HG03439 (cell line): ENCODE data around the gene MYCL.
"Not testable (repeated sequence)": the region's sequence is repeated elsewhere in the genome, so short reads cannot be mapped to it uniquely, and the experiment has no call there.

ENCODE experiments used
- ATAC-seq: cut with Tn5 transposase; IDR thresholded peaks from one replicate; pipeline ENCODE4 v1.9.1; 2021; ENCODE audit warnings: mild to moderate bottlenecking, moderate library complexity; ENCODE audit not compliant: unreplicated experiment

Gene MYCL

DNA sequence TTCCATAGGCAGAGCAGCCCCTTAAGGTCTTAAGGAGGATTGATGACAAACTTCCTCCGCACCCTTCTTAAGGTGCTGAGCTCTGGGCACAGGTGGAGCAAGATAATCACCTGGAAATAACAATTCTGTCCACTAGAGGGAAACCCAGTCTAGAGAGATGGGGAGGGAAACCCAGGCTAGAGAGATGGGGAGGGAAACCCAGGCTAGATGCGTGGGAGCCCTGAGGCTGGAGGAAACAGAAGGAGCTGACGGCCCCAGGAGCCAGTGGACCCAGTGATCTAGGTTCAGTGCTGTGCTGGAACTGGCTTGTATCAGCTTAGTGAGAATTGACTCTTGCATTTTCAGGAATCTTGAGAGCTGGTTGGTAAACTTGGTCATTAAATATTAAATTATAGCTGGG, 17.8 kb upstream of the MYCL start:
- ATAC-seq = no peak

DNA sequence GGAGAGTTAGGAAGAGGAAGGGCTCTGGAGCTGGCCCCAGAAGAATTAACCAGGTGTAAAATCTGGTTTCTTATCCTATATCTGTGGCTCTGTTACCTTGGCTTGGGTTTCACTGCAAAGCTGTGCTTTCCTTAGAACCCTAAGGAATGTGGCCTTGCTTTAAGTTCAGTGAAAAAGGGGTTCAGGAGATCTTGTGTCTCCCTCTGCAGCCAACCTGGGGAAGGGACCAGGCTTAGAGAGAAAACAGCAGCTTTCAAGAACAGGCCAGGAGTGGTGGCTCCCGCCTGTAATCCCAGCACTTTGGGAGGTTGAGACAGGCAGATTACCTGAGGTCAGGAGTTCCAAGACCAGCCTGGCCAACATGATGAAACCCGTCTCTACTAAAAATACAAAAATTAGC, 16.1 kb upstream of the MYCL start:
- ATAC-seq = no peak

DNA sequence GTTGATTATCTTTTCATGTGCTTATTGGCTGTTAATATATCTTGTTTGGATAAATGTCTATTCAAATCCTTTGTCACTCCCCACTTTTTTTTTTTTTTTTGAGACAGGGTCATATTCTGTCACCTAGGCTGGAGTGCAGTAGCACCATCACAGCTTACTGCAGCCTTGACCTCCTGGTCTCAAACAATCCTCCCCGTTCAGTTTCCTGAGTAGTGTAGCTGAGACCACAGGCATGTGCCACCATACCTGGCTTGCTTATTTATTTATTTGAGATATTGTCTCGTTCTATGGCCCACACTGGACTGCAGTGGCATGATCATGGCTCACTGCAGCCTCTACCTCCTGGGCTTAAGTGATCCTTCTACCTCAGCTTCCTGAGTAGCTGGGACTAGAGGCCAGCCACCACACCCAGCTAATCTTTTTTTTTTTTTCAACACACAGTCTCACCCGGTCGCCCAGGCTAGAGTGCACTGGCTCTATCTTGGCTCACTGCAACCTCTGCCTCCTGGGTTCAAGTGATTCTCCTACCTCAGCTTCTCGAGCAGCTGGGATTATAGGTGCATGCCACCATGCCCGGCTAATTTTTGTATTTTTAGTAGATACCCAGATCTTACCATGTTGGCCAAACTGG, 13.9 kb upstream of the MYCL start:
- ATAC-seq = no peak

DNA sequence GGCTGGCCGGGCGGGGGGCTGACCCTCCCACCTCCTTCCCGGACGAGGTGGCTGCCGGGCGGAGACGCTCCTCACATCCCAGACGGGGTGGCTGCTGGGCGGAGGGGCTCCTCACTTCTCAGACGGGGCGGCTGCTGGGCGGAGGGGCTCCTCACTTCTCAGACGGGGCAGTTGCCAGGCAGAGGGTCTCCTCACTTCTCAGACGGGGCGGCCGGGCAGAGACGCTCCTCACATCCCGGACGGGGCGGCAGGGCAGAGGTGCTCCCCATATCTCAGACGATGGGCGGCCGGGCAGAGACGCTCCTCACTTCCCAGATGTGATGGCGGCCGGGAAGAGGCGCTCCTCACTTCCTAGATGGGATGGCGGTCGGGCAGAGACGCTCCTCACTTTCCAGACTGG, 11.4 kb upstream of the MYCL start:
- not testable (repeated sequence) for ATAC-seq

DNA sequence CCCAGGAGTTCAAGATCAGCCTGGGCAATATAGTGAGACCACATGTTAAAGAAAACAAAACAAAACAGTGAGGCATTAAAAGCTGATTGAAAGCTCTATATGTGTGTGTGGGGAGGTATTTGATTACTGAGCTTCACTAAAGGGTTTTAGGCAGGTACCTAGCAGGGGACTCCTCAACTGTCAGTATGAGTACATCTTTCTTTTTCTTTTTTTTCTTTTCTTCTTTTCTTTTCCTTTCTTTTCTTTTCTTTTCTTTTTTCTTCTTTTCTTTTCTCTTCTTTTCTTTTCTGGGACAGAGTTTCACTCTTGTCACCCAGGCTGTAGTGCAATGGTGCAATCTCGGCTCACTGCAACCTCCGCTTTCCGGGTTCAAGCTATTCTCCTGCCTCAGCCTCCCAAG, 8.5 kb upstream of the MYCL start:
- ATAC-seq = no peak

DNA sequence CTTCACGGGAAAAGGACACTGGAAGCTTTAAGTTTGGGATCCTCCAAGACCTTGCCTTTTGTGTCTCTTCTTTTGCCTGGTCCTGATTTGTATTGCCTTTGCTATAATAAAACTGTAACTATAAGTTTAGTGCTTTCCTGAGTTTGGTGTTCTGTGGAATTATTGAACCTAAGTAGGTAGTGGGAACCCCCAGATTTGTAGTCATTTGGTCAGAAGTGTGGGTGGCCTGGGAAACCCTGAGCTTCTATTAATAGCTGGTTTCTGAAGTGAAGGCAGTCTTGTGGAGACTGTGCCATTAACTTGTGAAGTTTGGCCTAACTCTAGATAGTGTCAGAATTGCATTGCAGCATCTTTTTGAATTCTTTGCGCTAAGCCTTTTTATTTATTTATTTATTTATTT, 6.8 kb upstream of the MYCL start:
- no peak for ATAC-seq

DNA sequence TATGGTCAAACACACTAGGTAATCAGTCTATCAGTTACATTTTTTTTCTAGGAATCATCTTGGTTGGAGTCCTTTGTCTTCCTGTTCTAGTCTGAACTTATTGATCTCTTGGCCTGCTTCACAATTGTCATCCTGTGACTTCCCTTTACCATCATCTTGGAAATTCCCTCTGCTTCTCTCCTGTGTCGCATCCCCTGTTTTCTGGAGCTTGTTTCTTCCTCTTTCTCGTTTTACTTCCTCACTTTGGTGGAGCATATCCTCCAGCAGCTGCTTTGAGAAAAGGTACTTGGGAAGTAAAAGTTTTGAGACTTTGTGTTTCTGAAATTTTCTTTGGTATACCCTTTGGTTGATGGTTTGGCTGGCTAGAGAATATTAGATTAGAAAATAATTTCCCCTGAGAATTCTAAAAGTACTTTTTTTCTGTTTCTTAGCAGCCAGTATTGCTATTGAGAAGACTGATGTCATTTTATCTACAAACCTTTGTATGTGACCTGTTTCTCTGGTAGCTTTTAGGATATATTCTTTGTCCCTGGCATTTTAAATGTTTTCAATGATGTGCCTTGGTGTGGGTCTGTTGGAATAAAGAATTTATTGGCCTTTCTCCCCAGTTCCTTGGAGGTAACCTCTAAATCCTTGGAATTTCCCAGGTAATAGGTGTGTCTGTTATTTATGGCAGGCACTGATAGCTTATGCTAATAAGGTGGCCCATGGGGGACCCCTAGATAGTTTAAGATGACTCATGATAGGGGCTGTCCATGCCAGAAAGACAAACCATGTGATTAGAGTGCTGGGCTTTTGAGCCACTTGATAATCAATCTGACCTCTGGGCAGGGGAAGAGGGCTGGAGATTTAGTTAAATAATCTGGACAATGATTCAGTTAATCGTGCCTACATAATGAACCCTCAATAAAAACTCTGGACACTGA, 6.1 kb upstream of the MYCL start:
- no peak for ATAC-seq

DNA sequence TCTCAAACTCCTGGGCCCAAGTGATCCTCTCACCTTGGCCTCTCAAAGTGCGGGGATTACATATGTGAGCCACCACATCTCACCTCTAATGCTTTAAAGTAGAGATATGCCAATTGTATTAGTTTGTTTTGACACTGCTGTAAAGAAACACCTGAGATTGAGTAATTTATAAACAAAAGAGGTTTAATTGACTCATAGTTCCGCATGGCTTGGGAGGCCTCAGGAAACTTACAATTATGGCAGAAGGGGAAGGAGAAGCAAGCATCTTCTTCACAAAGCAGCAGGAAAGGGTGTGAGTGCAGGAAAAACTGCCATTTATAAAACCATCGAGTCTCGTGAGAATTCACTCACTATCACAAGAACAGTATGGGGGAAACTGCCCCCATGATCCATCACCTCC, 3.5 kb upstream of the MYCL start:
- no peak for ATAC-seq

DNA sequence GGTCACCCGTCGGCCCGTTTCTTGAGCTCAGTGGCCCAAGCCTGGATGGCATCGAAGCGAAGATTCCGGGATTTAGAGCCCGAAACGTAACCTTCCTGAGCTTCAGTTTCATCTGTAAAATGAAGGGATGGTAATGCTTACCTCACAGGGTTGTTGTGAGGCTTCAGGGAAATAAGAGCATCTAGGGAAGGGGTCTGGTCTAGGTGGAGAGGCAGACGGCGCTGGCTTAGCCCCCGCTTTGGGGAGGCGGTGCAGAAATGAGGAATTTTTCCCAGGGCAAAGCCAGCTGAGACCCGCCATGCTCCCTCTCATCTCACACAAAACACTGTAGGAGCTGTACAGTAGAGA, 717 bp upstream of the MYCL start:
- ATAC-seq = no peak

DNA sequence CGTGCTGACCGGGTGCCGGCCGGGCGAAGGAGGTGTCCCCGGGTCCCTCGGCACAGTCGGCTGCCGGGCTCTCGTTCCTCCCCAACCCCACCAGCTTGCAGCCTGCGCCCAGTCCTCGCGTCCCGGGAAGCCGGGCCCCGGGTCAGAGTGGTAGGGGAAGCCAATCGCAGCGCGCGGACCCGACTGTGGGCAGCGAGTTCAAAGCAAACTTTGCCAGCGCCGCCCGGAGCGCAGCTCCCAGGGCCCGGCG, 328 bp downstream of the MYCL start:
- no peak for ATAC-seq

DNA sequence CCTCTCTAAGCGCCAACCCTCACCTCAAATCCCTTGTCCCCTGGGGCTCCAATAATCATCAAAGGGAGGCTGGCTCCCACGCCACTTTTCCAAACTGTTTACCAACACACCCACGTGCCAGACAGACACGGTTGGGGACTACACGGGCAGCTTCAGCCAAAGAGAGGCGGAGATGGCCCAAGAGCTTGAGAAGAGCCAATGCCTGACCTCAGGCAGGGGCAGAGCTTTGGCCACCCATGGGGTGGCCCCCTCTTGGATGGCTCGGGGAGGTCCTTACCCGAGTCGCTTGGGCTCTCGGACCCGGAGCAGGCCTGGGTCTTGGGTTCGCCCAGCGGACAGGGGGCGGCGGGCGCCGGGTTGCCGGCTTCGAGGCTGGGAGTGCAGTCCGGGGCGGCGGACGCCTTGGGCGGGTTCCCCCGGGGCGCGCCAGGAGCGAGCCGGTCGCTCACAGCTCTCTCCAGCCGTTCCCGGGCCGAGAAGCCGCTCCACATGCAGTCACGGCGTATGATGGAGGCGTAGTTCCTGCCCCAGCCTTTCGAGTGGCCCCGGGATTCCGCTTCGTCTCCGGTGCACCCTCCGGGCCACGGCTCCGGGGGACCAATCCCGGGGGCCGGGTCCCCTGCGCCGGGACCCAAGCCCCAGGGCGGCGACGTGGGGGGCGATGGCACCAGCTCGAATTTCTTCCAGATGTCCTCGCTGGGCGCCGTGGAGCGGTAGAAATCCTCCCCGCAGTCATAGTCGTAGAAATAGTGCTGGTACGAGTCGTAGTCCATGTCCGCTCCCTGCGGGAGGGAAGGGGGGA, 854 bp downstream of the MYCL start:
- ATAC-seq = no peak

DNA sequence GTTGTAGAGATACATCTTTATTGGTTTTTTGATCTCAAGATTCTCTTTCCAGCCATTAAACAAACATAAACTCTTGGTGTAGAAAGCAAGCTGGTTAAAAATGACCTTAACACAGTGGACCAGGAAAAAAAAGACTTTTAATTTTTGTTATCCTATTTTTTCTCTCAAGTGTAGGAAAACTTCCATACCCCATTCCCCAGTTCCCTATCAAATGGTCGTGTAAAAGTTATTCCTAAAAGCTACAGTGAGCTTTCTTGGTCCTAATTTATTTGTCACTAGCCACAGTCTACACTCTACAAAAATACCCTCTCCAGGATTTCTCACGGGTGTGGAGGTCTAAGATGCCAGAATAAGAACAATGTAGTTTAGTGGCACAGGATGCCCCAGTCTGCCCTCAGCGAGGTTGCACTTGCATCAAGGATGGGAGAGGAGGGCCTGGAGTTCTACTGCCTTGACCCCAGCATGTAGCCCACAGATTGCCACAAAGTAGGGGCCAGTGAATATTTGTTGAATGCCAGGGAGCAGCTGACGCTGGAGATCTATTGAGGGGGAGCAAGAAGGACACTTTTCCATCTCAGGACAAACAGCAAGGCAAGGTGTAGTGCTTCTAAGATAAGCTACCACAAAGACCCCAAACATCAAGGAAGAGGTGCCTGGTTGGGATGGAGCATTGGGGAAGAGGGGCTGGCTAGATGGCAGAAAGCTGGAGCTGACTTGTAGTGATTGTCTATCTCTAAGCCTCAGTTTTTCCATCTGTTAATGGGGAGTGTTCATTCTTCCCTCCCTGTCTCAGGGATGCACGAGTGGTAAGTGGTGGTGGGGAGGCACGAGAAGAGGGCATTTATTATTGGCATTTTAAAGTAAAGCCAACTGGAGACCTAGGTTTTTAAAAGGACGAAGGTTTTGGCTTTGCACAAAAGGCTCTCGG, 1.8 kb downstream of the MYCL start:
- no peak for ATAC-seq

DNA sequence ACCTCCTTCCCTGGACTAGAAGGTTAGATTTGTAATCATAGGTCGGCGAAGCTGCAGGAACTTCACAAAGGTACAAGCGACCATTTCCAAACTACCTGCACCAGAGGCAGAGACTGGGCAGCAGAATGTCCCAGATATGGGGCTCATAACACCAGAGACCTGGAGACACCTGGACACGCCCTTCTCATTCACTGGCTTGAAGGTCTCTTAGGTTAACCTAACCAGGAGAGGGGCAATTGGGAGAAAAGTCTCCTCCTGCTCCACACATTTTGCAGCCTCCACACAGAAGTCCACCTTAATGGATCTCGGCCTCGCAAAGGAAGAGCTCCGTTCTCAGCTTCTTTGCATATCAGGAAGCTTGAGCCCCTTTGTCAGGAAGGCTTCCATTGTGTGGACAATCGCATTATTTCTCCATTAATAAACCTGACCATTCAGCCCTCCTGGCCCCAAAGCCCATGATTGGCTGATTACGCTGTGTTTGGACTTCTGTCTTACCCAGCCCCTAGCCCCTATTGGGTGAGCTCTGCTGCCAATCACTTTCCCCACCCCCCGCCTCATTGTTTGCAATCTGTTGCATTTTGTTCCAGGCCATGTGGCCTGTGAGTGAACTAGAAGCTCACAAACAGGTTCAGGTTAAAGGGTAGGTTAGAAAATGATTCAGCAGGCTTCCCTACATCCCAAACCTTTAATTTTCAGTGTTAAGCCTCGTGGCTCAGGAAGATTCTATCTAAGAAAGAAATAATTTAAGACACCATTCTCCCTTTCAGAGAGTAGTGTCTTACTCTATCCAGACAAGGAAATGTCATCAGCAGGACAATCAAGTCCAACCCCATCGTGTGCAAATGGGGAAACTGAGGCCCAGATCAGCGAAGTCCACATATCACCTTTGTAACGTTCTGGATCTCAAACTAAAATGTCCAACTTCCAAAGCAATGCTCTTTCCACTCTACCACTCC, 2.8 kb downstream of the MYCL start:
- no peak for ATAC-seq

DNA sequence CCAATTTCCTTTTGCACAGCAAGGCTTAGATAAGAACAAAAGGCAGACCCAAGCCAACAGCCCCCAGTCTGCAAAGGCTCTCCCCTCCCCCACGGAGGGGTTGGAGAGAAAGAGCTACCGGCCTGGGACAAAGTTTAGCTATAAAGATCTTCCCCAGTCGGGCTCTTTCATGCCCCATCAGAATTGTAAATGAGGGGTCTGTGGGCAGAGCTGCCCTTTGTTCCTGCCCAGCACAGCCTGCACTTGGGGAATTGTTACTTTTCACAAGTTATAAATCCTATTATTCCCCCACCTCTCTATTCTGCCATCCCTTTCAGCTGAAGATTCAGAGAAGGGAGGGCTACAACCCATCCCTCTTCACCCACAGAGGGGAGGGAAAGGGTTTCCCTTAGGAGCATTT, 3.5 kb downstream of the MYCL start:
- no peak for ATAC-seq

DNA sequence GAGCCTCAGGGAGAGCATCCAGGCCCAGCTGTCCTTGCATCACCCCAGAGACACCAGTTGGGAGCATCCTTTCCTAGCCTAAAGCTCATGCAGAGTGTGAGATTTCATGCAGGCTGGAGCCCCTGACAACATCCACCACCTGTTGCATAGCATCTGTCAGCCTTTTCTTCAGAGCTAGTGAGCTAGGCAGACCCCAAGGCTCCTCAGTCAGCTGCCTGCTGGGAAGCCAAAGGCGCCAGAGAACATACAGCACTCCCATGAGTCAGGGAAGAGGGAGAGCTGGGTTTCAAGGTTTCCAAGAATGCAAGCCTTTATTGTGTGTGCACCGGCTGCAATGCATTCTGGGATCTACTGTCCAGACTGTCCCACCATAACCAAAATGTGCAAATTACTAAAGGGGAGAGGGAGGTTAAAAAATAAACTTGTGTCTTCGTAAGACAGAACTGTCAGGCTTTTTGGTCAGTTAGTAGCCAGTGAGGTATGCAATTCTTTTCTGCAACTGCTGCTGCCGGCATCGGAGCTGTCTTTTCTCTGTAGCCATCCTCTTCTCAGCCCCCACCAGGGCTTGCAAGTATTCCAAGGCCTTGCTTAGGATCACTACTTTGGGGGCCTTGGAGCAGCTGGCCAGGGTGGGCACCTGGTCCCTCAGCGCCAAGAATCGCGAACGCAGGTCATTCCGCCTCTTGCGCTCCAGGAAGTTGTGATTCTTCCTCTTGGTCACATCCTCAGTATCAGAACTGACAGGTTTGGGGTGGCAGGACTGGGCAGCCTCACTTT, 4.6 kb downstream of the MYCL start:
- ATAC-seq = no peak

DNA sequence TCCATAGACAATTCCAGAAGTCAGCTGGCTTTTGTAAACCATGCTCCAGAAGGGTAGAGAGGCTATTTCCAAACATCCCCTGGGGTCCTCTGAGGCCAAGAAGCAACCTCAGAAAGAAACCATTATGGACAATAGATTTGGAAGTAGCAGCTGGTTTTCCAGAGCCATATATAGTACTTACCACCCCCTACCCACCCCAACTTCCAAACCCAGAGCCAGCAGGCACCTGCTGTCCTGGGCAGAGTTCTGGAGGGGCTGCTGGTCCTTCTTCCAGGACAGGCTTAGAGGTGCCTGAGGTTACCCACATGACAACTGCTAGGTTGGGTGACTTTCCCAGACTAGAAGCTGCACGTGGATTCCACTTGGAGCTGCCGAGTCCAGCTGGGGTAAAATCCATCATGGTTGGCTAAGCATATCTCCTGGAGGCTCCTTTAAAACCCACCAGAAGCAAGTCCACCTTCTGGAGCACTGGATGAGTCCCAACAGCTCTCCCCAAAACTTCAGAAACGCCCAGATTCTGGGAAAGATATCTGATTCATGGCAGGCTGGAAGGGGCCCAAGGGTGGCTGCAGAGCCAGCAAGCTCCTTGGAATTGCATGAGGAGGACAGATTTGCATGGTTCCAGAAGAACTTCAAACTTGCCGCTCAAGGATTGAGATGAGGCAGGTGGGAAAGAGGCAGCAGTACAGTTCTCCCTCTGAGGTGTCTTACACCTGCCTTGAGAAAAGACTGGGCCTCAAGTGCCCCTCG, 5.8 kb downstream of the MYCL start:
- ATAC-seq = no peak

DNA sequence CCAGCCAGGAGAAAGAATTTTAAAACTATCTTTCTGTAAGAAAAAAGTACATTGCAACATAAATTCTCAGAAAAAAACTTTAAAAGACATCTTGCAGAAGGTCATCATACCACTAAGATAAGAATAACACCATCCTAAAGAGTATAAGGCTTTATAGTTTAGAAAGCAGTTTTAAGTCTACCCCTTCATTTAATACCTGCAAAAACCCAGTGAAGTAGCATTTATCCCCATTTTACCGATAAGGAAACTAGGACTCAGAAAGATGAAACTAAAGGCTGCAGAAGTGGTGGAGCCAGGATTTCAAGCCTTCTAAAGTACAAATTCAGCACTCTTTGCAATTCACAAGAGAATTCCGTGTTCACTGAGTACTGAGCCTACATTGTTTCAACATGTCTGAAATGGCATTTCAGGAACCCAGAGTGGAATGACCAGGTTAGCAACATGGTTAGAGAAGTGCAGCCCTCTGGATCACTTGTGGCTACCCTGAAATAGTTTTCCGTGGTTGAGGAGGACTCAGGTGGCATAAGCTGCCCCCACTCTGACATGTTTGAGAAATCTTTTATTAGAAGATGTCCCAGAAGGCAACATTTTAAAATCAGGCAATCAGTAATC, 6.7 kb downstream of the MYCL start:
- ATAC-seq = no peak
